NCI-H2196 (cell line): ENCODE measurements around the gene CLEC20A.

Experiments used
- DNase-seq: peaks from one replicate; lab custom pipeline; 2025; ENCODE audit not compliant: unreplicated experiment; lab: John Stamatoyannopoulos, UW

The CLEC20A gene

GRCh38 chr1:178500936-178501554 is 4.3 kb upstream of the CLEC20A start:
- no peak for DNase-seq

GRCh38 chr1:178500091-178500770 is 3.5 kb upstream of the CLEC20A start:
- DNase-seq: no peak

DNA sequence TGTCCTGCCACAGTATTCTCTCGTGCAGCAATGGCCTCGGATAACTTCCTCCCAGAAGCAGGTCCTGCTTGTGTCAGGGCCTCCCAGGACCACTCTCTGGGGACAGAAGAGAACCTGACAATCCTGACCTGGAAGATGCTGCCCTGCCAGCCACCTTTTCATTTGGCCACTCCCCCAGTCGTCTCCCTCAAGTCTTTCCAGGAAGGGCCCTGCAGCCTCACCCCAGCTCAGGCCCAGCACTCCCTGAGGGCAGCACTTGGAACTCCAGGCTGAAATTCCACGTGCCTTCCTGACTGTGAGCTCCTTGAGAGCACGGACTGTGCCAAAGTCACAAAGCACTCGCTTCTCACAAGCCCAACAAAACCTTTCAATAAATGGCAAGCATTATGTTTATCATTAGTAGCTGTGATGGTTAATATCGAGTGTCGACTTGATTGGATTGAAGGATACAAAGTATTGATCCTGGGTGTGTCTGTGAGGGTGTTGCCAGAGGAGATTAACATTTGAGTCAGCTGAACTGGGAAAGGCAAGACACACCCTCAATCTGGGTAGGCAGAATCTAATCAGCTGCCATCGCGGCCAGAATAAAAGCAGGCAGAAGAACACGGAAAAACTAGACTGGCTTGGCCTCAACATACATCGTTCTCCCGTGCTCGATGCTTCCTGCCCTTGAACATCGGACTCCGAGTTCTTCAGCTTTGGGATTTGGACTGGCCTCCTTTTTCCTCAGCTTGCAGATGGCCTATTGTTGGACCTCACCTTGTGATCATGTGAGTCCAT is 2.3 kb upstream of the CLEC20A start:
- DNase-seq: no peak

GRCh38 chr1:178497903-178498478 is 1.2 kb upstream of the CLEC20A start:
- DNase-seq: no peak

GRCh38 chr1:178495741-178496409 is 889 bp downstream of the CLEC20A start:
- no peak for DNase-seq

DNA sequence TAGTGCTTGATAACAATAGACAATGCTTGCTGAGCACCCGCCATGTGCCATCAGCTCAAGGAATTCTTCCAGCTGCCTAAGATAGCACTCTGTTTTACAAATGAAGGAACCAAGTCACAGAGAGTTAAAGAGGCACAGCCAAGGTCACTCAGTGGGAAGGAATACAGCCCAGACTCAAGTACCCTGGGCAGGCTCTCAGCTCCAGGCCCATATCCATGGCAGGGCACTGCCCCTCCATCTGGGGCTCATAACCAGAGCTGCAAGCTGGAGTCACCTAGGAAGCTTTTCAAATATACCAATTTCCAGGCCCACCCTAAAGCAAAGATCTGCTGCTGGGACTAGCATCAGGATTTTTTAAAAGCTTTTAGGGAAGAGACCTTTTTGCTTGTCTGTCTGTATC is 1.6 kb downstream of the CLEC20A start:
- DNase-seq: no peak

GRCh38 chr1:178494569-178494971 is 2.2 kb downstream of the CLEC20A start:
- DNase-seq: no peak

GRCh38 chr1:178493301-178493741 is 3.4 kb downstream of the CLEC20A start:
- DNase-seq: no peak

- DNase-seq: no peak
These were observed 4.4 kb downstream of the CLEC20A start for GRCh38 chr1:178492341-178492740.

DNA sequence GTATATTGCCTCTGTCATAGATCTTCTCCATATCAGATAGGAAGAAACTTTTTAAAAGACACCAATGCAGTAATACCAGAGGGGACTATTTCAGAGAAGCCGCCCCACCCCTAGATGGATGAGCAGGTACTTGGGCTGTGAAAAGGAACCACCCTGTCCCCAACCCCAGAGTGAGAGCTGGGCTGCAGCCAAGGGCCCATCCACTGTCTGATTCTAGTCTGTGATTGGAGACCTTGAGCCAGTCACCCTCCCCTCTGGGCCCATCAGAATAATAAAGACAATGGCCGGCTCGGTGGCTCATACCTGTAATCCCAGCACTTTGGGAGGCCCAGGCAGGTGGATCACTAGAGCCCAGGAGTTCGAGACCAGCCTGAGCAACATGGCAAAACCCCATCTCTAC is 5.0 kb downstream of the CLEC20A start:
- no peak for DNase-seq

DNA sequence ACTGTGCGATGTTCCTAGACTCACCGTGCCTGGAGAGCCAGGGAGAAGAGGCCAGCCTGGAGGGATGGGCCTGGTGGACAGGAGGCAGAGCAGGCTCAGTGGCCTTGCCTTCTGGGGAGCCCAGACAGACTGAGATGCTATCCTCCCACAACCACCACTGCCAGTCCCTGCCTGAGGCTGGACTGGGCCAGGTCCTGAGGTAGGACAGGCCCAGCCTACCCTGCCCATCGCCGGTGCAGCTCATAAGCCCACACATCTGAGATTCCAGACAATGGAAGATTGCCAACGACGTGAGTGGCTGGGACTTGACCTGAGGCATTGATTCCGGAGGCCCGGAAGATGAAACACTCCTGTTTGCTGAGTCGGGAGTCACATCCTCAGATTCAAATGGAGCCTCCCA is 5.8 kb downstream of the CLEC20A start:
- DNase-seq: no peak

DNA sequence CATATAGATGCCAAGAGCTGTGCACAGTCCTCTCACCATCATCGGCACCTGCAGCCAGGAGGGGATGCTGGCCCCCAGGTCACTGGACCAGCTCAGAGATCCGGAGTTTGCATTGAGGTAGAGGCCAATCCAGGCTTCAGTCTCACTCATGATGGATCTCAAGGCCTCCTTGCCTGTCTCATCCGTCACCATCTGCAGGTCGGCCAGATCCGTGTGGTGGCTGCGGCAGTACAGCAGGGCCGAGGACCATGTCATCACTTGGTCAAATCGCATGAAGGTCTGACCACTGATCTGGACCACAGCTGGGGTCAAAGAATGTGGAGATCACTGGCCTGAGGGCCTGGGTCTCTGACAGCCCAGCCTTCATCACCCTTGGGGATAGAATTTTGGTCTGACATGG is 6.6 kb downstream of the CLEC20A start:
- no peak for DNase-seq

DNA sequence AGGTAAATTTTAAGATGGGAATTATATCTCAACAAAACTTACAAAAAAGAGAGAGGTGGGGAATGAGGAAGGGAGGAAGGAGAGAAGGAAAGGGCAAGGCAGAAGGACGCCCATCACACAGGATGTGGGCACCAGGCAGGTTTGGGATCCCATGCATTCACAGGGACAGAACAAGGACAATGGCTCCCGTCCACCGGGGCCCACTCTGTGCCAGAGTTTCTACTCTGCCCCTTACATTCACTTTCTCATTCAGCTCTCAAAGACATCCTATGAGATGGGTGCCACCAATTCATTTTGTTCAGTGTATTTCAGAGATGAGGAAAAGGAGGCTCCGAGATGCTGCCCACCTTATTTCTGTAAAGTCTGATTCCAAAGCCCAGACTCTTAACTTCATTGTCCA is 7.4 kb downstream of the CLEC20A start:
- no peak for DNase-seq

DNA sequence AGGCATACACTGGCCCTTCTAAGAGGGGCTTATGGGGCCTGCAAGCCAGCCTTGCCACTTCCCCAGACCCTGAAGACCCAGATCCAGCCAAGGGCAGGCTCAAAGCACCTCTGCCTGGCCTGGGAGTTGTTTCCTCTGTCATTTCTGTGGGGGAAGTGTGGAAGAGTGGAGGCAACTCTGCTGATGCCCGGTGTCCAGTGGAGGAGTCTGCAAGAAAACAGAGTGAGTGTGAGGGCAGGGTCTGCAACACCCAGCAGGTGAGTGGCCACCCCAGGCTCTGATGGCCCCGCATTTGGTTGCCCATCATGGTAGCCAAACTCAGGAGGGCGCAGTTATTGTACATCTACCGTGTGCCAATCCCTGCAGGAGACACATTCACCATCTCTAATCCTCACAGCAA is 8.4 kb downstream of the CLEC20A start:
- no peak for DNase-seq

DNA sequence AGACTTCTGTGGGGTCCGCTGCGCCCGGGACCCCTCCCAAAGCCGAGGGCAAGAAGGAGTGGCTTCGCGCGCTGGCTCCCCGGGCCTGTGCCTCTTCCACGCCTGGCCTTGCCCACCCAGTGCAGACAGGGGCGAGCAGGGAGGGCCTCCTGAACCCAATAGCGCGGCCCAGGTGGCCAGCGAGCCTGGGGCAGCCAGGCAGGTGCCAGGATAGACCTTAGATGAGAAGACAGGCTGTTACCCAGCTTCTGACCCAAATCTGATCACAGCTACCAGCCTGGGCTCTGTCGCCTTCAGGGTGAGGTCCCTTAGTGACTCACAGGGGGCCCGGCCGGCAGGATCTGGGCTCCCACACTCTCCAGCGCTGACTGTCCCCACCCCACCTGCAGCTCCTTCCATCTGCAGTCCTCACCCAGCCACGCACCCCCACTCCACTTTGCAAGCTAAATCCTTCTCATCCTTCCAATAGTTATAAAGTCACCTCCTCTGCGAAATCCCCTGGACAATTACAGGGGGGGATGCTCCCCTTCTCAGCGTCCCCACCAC is 9.6 kb downstream of the CLEC20A start:
- no peak for DNase-seq

GRCh38 chr1:178486100-178487069 is 10.4 kb downstream of the CLEC20A start:
- no peak for DNase-seq

- DNase-seq: no peak
These were observed 11.2 kb downstream of the CLEC20A start for GRCh38 chr1:178485541-178485981.

GRCh38 chr1:178484698-178485225 is 12.0 kb downstream of the CLEC20A start:
- no peak for DNase-seq

- no peak for DNase-seq
These were observed 13.4 kb downstream of the CLEC20A start for GRCh38 chr1:178483251-178483957.
